Measurements from ENCODE around the gene COA5.

The COA5 gene

DNA sequence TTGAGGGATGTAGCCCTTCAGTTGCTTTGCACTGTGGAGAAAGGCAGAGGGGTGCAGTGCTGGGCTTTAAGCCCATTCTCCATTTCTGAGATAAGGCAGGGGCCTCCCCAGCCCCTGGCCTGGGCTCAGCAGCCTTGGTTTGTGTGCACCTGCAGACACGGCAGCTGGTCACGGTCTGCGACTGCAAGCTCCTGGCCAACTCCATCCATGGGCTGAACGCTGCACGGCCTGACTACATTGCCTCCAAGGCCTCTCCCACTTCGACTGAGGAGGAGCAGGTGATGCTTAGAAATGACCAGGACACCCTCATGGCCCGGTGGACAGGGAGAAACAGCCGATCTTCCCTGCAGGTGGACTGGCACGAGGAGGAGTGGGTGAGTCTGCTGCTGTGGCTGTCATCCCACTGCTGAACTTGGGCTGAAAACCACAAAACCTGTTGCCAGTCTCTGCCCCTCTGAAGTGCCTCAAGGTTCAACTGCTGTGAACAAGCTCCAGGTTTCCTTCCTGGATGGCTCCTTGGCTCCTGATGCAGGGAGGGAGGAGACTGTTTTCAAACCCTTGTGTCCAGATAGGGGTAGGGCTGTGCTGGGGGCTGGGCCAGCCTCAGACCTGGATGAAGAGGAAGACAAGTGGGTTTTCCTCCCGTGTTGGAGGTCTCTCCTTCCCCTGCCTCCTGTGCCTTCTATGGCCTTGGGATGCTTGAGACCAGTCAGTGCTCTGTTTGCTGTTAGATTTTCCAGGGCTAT is 54.0 kb downstream of the COA5 start:
- Histone ChIP-seq H3K79me2 (ENCODE audit: insufficient read depth, low read length) (no peaks in the 10 kb centered on the region), H3F3A (ENCODE audit: insufficient read depth) (no peaks in the 10 kb centered on the region), H3K4me3 (ENCODE audit: insufficient read depth, low read length, poor library complexity, severe bottlenecking) (no peak overlapping the region), H3K9me2 (replicated peaks; ENCODE audit: insufficient read depth, low read length) (no peaks in the 10 kb centered on the region), H3K9ac (ENCODE audit: low read length) (peak overlapping the region; percentile 40), H2AFZ (ENCODE audit: low read depth, low read length, severe bottlenecking) (no peak overlapping the region), H3K27me3 (ENCODE audit: low read length) (no peaks in the 10 kb centered on the region), H3K4me2 (ENCODE audit: low read depth, low read length, poor library complexity, severe bottlenecking) (peak overlapping the region; percentile 45), H3K9me3 (ENCODE audit: insufficient read depth, low read length) (no peaks in the 10 kb centered on the region), H4K20me1 (ENCODE audit: low read depth, low read length) (no peaks in the 10 kb centered on the region), H3K27ac (ENCODE audit: low read depth, low read length) (peak overlapping the region; percentile 74), H3K36me3 (ENCODE audit: low read length) (no peaks in the 10 kb centered on the region)
- TF ChIP-seq, protein P1, sequence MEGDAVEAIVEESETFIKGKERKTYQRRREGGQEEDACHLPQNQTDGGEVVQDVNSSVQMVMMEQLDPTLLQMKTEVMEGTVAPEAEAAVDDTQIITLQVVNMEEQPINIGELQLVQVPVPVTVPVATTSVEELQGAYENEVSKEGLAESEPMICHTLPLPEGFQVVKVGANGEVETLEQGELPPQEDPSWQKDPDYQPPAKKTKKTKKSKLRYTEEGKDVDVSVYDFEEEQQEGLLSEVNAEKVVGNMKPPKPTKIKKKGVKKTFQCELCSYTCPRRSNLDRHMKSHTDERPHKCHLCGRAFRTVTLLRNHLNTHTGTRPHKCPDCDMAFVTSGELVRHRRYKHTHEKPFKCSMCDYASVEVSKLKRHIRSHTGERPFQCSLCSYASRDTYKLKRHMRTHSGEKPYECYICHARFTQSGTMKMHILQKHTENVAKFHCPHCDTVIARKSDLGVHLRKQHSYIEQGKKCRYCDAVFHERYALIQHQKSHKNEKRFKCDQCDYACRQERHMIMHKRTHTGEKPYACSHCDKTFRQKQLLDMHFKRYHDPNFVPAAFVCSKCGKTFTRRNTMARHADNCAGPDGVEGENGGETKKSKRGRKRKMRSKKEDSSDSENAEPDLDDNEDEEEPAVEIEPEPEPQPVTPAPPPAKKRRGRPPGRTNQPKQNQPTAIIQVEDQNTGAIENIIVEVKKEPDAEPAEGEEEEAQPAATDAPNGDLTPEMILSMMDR (IDR thresholded peaks at IDR 0.05; ENCODE audit: insufficient read depth, low read length, poor library complexity, severe bottlenecking) = no peak
- no peak for TF ChIP-seq EZH2phosphoT487 (conservative IDR thresholded peaks at IDR 0.05; ENCODE audit: low read length)

DNA sequence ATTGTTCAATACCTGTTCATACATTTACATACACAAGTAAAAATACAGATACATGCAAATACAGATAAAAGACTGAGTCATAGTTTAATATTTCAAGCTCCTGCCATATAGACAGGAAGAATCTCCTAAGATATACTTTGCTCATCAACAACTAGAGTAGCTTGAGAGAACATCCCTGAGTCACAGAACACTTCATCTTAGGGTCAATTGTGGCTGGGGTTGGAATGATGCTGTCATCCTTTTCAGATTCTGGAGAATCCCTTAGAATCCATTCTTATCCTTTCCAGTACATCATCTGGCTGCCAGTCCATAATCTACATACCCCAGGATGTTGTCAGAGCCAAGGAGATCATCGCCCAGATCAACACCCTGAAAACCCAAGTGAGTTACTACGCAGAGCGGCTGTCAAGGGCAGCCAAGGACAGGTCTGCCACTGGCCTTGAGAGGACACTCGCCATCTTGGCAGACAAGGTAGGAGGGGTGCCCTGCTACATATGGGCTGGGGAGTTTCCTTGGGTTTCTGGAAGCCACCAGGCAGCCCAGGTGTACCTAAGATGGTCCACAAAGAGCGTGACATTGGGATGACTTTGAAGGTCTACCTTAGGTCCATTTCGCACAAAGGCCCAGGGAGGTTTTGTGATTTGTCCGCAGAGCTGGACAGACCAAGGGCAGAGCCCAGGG is 55.7 kb downstream of the COA5 start:
- Histone ChIP-seq H3K4me3 (ENCODE audit: insufficient read depth, low read length, poor library complexity, severe bottlenecking) (no peak overlapping the region), H3K27ac (ENCODE audit: low read depth, low read length) (peak overlapping the region; percentile 74; the same call in 1 of the 2 replicates), H3K9me3 (ENCODE audit: insufficient read depth, low read length) (no peaks in the 10 kb centered on the region), H3K9me2 (replicated peaks; ENCODE audit: insufficient read depth, low read length) (no peaks in the 10 kb centered on the region), H3K4me2 (ENCODE audit: low read depth, low read length, poor library complexity, severe bottlenecking) (no peak overlapping the region), H3K36me3 (ENCODE audit: low read length) (no peaks in the 10 kb centered on the region), H4K20me1 (ENCODE audit: low read depth, low read length) (no peaks in the 10 kb centered on the region), H3K27me3 (ENCODE audit: low read length) (no peaks in the 10 kb centered on the region), H3K79me2 (ENCODE audit: insufficient read depth, low read length) (no peaks in the 10 kb centered on the region), H3K9ac (ENCODE audit: low read length) (no peak overlapping the region), H3F3A (ENCODE audit: insufficient read depth) (no peaks in the 10 kb centered on the region), H2AFZ (ENCODE audit: low read depth, low read length, severe bottlenecking) (no peak overlapping the region)
- no peak for TF ChIP-seq EZH2phosphoT487 (conservative IDR thresholded peaks at IDR 0.05; ENCODE audit: low read length)
- TF ChIP-seq, protein P1 (IDR thresholded peaks at IDR 0.05; ENCODE audit: insufficient read depth, low read length, poor library complexity, severe bottlenecking) = no peak

DNA sequence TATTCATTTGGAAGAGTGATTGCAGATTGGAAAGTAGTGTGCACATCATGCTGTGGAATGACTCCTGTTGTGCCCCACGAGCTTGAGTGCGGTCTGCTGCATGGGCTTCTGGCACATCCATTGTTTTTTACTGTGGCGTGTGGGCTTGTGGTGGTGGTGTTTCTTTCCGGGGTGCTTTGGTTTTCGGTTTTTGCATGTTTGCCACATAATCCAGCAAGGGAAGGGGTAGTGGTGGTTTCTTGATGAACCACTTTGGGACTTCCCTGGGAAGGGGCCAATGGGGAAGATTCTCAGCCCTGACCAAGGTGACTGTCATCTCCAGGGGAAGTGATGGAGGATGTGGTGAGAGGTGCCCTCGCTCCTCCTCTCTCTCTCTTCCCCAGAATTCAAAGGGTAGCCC is 57.0 kb downstream of the COA5 start:
- H4K20me1 ChIP-seq (ENCODE audit: low read depth, low read length) = no peaks in the 10 kb centered on the region
- H3K79me2 ChIP-seq (ENCODE audit: insufficient read depth, low read length) = no peaks in the 10 kb centered on the region
- no peak overlapping the region for H3K9ac ChIP-seq (ENCODE audit: low read length)
- H3K4me3 ChIP-seq (ENCODE audit: insufficient read depth, low read length, poor library complexity, severe bottlenecking) = no peak overlapping the region
- no peaks in the 10 kb centered on the region for H3K9me2 ChIP-seq (replicated peaks; ENCODE audit: insufficient read depth, low read length)
- no peak overlapping the region for H3K27ac ChIP-seq (ENCODE audit: low read depth, low read length)
- no peaks in the 10 kb centered on the region for H3F3A ChIP-seq (ENCODE audit: insufficient read depth)
- no peak overlapping the region for H2AFZ ChIP-seq (ENCODE audit: low read depth, low read length, severe bottlenecking)
- no peaks in the 10 kb centered on the region for H3K36me3 ChIP-seq (ENCODE audit: low read length)
- H3K9me3 ChIP-seq (ENCODE audit: insufficient read depth, low read length) = no peaks in the 10 kb centered on the region
- H3K27me3 ChIP-seq (ENCODE audit: low read length) = no peaks in the 10 kb centered on the region
- TF ChIP-seq EZH2phosphoT487 (conservative IDR thresholded peaks at IDR 0.05; ENCODE audit: low read length) = no peak
- H3K4me2 ChIP-seq (ENCODE audit: low read depth, low read length, poor library complexity, severe bottlenecking) = no peak overlapping the region

DNA sequence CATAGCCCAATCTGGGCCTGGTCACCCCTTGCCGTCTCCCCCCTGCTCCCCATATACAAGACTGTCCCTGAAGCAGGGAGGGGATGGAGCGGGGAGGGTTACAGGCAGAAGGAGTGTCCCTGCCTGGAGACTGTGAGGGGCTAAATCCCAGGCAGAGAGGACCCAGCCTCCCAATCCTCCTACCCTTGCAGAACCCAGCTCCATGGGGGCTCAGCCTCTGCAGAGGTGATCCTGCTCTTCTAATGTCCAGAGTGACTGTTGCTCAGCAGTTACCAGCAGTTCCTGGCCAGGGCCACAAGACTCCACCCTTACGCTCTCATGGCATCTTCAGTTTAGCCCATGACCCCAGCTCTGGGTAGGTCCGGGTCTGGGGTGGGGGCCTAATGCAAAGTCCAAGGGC is 58.1 kb downstream of the COA5 start:
- H3K4me2 ChIP-seq (ENCODE audit: low read depth, low read length, poor library complexity, severe bottlenecking) = no peak overlapping the region
- H3K27me3 ChIP-seq (ENCODE audit: low read length) = no peaks in the 10 kb centered on the region
- no peaks in the 10 kb centered on the region for H3K36me3 ChIP-seq (ENCODE audit: low read length)
- H3F3A ChIP-seq (ENCODE audit: insufficient read depth) = no peaks in the 10 kb centered on the region
- H3K4me3 ChIP-seq (ENCODE audit: insufficient read depth, low read length, poor library complexity, severe bottlenecking) = no peak overlapping the region
- no peaks in the 10 kb centered on the region for H3K9me2 ChIP-seq (replicated peaks; ENCODE audit: insufficient read depth, low read length)
- no peaks in the 10 kb centered on the region for H3K9me3 ChIP-seq (ENCODE audit: insufficient read depth, low read length)
- H3K27ac ChIP-seq (ENCODE audit: low read depth, low read length) = no peak overlapping the region
- no peak overlapping the region for H2AFZ ChIP-seq (ENCODE audit: low read depth, low read length, severe bottlenecking)
- H3K9ac ChIP-seq (ENCODE audit: low read length) = no peak overlapping the region
- H3K79me2 ChIP-seq (ENCODE audit: insufficient read depth, low read length) = no peaks in the 10 kb centered on the region
- TF ChIP-seq EZH2phosphoT487 (conservative IDR thresholded peaks at IDR 0.05; ENCODE audit: low read length) = no peak
- TF ChIP-seq, protein P1 (IDR thresholded peaks at IDR 0.05; ENCODE audit: insufficient read depth, low read length, poor library complexity, severe bottlenecking) = no peak
- no peaks in the 10 kb centered on the region for H4K20me1 ChIP-seq (ENCODE audit: low read depth, low read length)

All from SU-DHL-6 (cell line).